Endodermal cell (in vitro differentiated cells): ENCODE measurements around the gene SIGLEC1. TPM values are rescaled to one million over a fixed set of nuclear protein-coding genes. Genes with fewer than 3 reads are reported as not detected.

Source experiments
- DNase-seq: peaks from one replicate; pipeline ENCODE4 v3.0.0-alpha.2; 2017
- H3K27ac ChIP-seq: 2 replicates; pipeline ENCODE4 v1.5.1; 2013; ENCODE audit warnings: mild to moderate bottlenecking, low read depth, low read length, moderate library complexity
- H3K27me3 ChIP-seq: 2 replicates; pipeline ENCODE4 v1.6.1; 2013; ENCODE audit warnings: mild to moderate bottlenecking, low read length, moderate library complexity; ENCODE audit not compliant: insufficient read depth, control insufficient read depth, poor library complexity, severe bottlenecking
- H3K36me3 ChIP-seq: 2 replicates; pipeline ENCODE4 v1.7.0; 2013; ENCODE audit warnings: mild to moderate bottlenecking, low read length, moderate library complexity; ENCODE audit not compliant: control insufficient read depth, insufficient read depth
- H3K4me1 ChIP-seq: one replicate; pipeline ENCODE4 v1.7.0; 2013; ENCODE audit warnings: low read length; ENCODE audit not compliant: control insufficient read depth, insufficient read depth
- H3K4me3 ChIP-seq: 2 replicates; pipeline ENCODE4 v1.5.1; 2013; ENCODE audit warnings: mild to moderate bottlenecking, low read length, moderate library complexity
- H3K9ac ChIP-seq: 2 replicates; pipeline ENCODE4 v1.6.1; 2013; ENCODE audit warnings: mild to moderate bottlenecking, low read length, moderate library complexity; ENCODE audit not compliant: poor library complexity, severe bottlenecking; ENCODE audit errors: extremely low read depth
- H3K9me3 ChIP-seq: 2 replicates; pipeline ENCODE4 v1.6.1; 2013; ENCODE audit warnings: mild to moderate bottlenecking, low read length, moderate library complexity; ENCODE audit not compliant: control insufficient read depth
- H3K27ac Mint-ChIP-seq: 2 replicates; pipeline ENCODE4 v1.8.0; 2020; ENCODE audit warnings: mixed read lengths
- H3K27me3 Mint-ChIP-seq: 2 replicates; pipeline ENCODE4 v1.8.0; 2021; ENCODE audit warnings: mild to moderate bottlenecking, mixed read lengths; ENCODE audit not compliant: insufficient read depth
- H3K36me3 Mint-ChIP-seq: 2 replicates; pipeline ENCODE4 v1.8.0; 2020; ENCODE audit warnings: low read depth, mixed read lengths
- H3K4me1 Mint-ChIP-seq: 2 replicates; pipeline ENCODE4 v1.8.0; 2020; ENCODE audit warnings: mixed read lengths
- H3K4me3 Mint-ChIP-seq: 2 replicates; pipeline ENCODE4 v1.8.0; 2020; ENCODE audit warnings: mild to moderate bottlenecking, moderate library complexity, mixed read lengths
- H3K9me3 Mint-ChIP-seq: 2 replicates; pipeline ENCODE4 v1.8.0; 2020; ENCODE audit warnings: mild to moderate bottlenecking, mixed read lengths
- CTCF ChIP-seq: fragments of 200-600 bp; sonication (generic); conservative IDR thresholded peaks from 2 replicates; pipeline ENCODE4 v1.5.0; 2021; ENCODE audit warnings: antibody characterized with exemption, mild to moderate bottlenecking
- WGBS, 2 experiments: methylation state at CpG; one replicate each; pipeline versions ENCODE4 v1.1.5 to v1.1.7; 2013; ENCODE audit warnings: missing lambda C conversion rate in 2 of 2, mixed read lengths in 1 of 2; ENCODE audit not compliant: insufficient coverage in 1 of 2, insufficient read length in 1 of 2; 5-methylcytosine and 5-hydroxymethylcytosine counted together
- total RNA-seq, 2 donors: library from RNA; stranded (reverse); fragmentation: NEBNext Ultra II Directional in 1 of 2; extraction: Animal tissue kit (Norgen Biotek cat#: 25700) in 1 of 2; gene quantifications; 2 replicates in 1 of 2; 3 replicates in 1 of 2; pipeline ENCODE4 v1.2.1, GENCODE V29; 2021

SIGLEC1 gene
- total RNA-seq, 2 donors from 2014 or later: not detected

- Mint-ChIP-seq H3K4me3 (no peak overlapping the region), H3K27me3 (peaks cover 2% of the 10 kb centered on the region), H3K36me3 (no peaks in the 10 kb centered on the region), H3K27ac (peak overlapping the region; percentile 17), H3K4me1 (no peaks in the 10 kb centered on the region), H3K9me3 (no peaks in the 10 kb centered on the region)
- WGBS, 2 experiments: 92% methylated on average over 13 to 31 of the region's 31 CpGs
- no peak overlapping the region for H3K9ac ChIP-seq
- H3K36me3 ChIP-seq: no peaks in the 10 kb centered on the region
- TF ChIP-seq CTCF: no peak
- H3K9me3 ChIP-seq: no peaks in the 10 kb centered on the region
- H3K27me3 ChIP-seq: no peaks in the 10 kb centered on the region
- no peak for DNase-seq
- no peaks in the 10 kb centered on the region for H3K4me1 ChIP-seq
- no peak overlapping the region for H3K4me3 ChIP-seq
- no peak overlapping the region for H3K27ac ChIP-seq
These were observed 6.2 kb downstream of the SIGLEC1 start for GRCh38 chr20:3705970-3706739.

GRCh38 chr20:3705491-3705969, 6.9 kb downstream of the SIGLEC1 start:
- no peak overlapping the region for H3K27ac Mint-ChIP-seq
- H3K27me3 ChIP-seq: no peaks in the 10 kb centered on the region
- H3K4me3 ChIP-seq: no peak overlapping the region
- TF ChIP-seq CTCF: no peak
- no peaks in the 10 kb centered on the region for H3K9me3 Mint-ChIP-seq
- WGBS, 2 experiments: 86 to 87% methylated on average over 12 to 14 of the region's 14 CpGs
- H3K27me3 Mint-ChIP-seq: peaks cover 2% of the 10 kb centered on the region
- no peaks in the 10 kb centered on the region for H3K4me1 ChIP-seq
- no peaks in the 10 kb centered on the region for H3K36me3 ChIP-seq
- H3K36me3 Mint-ChIP-seq: no peaks in the 10 kb centered on the region
- no peak overlapping the region for H3K27ac ChIP-seq
- H3K9me3 ChIP-seq: no peaks in the 10 kb centered on the region
- no peak overlapping the region for H3K4me3 Mint-ChIP-seq
- DNase-seq: no peak
- H3K4me1 Mint-ChIP-seq: no peaks in the 10 kb centered on the region
- no peak overlapping the region for H3K9ac ChIP-seq

GRCh38 chr20:3704087-3704486, 8.3 kb downstream of the SIGLEC1 start:
- Histone ChIP-seq H3K27me3 (no peaks in the 10 kb centered on the region), H3K4me3 (no peak overlapping the region), H3K27ac (no peak overlapping the region), H3K9me3 (no peaks in the 10 kb centered on the region), H3K4me1 (no peaks in the 10 kb centered on the region), H3K36me3 (no peaks in the 10 kb centered on the region), H3K9ac (no peak overlapping the region)
- H3K9me3 Mint-ChIP-seq: no peaks in the 10 kb centered on the region
- WGBS, 2 experiments: 82 to 89% methylated on average over 3 to 5 of the region's 5 CpGs
- H3K27ac Mint-ChIP-seq: no peak overlapping the region
- no peak for TF ChIP-seq CTCF
- H3K36me3 Mint-ChIP-seq: no peaks in the 10 kb centered on the region
- DNase-seq: no peak
- H3K4me3 Mint-ChIP-seq: no peak overlapping the region
- H3K4me1 Mint-ChIP-seq: no peaks in the 10 kb centered on the region
- peaks cover 2% of the 10 kb centered on the region for H3K27me3 Mint-ChIP-seq
